8988T (cell line): ENCODE data around the gene ACE.

Experiments used
- DNase-seq: peaks from one replicate; pipeline ENCODE4 v3.0.0; 2011

Gene ACE

DNA sequence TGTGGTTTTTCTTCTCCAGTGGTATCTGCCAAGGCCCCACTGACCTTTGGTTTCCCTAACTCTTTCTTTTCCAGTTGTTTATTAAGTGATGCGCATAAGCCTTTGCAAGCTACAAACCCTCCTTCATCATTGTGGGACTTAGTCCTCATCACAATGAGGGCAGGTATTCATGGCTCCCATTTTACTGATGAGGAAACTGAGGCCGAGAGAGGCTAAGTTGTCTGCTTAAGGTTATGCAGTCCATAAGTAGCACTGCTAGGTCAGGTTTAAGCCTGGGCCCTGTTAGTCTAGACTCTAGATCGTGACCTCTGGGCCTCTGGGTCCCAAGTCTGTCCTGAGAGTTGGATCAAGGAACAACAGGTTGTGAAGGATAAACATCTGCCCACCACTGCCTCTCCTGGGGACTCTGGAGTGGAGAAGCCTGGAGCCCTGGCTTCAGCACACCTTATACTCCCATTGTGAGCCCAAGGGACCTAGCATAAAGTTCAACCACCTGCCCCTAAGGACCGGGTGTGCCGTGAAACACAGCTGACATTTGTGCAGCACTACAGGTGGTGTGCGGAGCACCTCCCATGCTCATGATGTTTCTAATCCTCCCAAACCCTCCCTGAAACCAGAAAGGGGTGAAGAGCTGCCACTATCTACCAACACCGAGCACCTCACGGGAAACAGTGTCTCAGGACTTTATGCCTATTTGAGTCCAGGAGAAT, 41.1 kb downstream of the ACE start:
- no peak for DNase-seq

GRCh38 chr17:63519116-63519881, 42.4 kb downstream of the ACE start:
- no peak for DNase-seq

DNA sequence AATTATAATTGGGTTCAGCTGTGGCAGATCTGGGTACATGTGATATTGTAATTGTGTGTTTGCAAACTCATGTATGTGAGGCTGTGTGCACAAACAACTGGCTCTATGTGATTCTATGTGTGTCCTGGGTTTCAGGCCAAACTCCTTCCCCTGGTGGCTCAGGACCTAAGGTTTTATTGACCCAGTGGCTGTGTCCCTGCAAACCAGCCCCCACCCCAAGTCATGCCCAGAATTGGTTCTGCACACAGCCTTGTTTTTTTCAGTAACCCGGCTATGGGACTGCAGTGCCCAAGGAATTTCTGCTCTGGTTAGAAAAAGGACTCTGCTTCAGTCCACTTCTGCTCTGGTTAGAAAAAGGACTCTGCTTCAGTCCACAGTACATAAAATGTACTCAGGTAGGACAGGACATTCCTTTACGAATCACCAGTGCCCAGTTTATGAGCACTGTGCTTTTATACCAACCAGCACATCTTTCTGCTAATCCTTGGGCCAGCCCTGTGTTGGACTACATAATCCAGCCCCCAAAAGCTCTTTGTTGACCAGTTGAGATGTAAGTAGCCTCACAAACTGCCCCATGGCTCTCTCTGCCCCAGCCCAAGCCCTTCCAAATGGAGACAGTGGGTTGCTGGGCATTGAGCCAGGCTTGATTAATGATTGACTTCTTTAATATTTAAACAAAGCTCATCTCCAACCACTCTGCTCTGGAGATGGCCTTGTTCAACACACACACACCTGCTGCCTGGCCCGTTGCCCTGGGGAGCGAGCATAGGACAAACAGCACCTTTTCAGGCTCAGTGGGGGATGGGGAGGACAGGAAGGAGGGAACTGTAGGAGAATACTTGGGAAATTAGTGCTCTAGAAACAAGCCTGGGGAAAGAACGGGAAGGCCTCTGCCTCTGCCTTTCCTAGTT, 43.4 kb downstream of the ACE start:
- DNase-seq = no peak

DNA sequence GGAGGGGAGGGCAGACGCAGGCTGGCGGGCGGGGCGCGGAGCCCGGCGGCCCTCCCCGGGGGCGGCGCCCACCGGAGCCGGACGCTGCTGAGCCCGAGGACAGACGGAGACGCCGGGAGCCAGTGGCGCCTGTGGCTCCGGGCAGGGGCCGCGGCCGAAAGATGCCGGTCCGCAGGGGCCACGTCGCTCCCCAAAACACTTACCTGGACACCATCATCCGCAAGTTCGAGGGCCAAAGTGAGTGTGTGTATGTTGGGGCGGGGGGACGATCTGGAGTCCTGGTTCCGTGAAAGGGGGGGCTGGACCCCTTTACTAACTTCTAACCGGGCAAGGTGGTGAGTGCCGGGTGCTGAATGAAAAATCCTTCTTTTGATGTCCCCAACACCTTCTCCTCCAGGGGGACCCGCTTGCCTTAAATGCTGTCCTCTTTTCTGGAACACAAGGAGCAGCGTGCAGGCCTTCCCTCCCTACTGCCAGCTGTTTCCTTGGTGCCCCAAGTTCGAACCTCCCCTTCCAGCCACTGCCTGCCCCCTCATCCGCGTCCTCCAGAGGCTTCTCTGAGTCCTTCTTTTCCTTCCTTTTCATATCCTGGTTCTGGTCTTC, 46.5 kb downstream of the ACE start, which contains the start of gene KCNH6:
KCNH6 (plus strand) TSS at position 106 of the 603 bp plus-strand sequence; CDS start at position 162, 56 bp downstream.
- no peak for DNase-seq

DNA sequence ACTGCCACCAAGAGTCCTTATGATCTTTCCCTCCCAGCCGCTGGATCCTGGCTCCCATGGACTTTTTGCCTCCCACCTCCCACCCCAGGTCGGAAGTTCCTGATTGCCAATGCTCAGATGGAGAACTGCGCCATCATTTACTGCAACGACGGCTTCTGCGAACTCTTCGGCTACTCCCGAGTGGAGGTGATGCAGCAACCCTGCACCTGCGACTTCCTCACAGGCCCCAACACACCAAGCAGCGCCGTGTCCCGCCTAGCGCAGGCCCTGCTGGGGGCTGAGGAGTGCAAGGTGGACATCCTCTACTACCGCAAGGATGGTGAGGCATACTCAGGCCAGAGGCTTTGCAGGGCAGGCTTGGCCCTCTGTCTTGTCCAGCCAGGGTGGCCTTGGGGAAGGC, 47.2 kb downstream of the ACE start:
- DNase-seq = no peak

DNA sequence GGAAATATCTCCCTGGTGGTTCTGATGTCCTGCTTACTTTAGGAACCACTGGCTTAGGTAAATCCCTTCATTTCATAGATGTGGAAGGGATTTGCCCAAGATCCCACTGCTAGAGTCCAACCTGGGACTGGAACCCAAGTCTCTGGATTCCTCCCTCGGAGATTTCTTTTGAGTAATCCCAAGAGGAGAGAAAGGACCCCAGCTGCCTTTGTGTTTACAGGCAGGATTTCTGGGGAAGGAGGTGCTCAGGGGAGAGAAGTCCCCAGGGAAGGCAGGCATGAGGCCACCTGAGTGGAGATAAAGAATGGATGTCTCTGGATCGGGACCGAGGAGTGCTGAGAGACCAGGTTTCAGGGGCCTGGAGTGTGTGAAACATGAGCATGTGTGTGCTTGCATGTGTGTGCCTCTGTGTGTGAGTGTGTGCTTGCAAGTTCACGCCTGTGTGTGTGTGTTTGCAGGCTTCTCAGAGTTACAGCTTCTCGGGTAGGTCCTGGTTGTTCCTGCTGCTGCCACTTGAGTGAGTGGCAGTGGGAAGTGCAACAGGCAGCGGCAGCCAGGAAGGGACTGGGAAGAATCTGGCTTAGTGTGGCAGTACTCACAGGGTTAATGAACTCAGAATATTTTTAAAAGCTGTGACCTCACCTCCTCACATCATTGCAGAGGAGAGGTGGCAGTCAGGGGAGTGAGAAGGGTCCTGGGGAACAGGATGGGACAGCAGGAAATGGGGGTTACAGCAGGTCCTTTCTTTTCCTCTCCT, 48.5 kb downstream of the ACE start:
- no peak for DNase-seq

- no peak for DNase-seq
Measured at GRCh38 chr17:63526861-63527260, 50.0 kb downstream of the ACE start.

GRCh38 chr17:63528183-63528582, 51.3 kb downstream of the ACE start:
- DNase-seq = no peak

DNA sequence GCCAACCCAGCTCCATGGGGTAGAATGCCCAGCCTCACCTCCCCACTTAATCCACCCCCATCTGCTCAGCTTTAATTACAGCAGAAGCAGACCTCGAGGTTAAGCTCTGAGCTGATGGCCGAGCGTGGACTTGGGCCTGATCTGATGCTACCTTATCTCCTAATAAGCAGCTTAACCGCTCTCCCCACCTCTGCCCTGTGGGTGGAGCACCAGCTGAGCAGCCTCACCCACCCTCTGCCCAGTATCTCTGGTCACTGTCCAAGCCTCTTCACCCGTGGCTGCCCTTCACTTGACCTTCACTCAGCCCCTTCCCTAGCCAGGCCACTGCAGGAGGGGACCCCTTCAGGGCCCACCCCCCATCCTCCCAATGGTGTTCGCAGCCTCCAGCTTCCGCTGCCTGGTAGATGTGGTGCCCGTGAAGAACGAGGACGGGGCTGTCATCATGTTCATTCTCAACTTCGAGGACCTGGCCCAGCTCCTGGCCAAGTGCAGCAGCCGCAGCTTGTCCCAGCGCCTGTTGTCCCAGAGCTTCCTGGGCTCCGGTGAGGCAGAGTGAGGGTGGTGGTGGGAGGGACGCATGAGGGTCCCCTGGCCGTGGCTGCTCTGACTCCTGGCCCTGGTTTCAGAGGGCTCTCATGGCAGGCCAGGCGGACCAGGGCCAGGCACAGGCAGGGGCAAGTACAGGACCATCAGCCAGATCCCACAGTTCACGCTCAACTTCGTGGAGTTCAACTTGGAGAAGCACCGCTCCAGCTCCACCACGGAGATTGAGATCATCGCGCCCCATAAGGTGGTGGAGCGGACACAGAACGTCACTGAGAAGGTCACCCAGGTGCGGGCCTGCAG, 53.1 kb downstream of the ACE start:
- no peak for DNase-seq

DNA sequence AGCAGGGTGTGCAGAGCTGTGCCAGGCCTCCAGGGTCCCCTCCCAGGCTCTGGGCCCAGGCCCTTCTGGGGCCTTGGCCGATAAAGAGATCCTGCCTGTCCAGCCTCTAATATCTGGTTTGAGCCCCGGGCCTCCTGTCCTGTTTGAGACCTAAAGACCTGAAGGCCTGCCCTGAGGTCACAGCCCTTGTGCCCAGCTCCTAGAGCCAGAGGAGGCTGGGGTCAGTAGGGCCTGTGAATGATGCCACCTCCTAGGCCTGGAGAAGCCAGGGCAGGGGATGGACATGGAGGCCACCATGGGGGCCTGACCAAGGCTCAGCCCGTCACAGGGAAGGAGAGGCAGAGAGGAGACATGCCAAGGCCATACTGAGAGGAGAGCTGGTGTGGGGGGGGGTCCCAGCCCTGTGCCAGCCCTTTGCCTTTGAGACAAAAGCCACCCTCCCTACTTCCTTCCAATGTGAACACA, 53.7 kb downstream of the ACE start:
- DNase-seq = no peak

DNA sequence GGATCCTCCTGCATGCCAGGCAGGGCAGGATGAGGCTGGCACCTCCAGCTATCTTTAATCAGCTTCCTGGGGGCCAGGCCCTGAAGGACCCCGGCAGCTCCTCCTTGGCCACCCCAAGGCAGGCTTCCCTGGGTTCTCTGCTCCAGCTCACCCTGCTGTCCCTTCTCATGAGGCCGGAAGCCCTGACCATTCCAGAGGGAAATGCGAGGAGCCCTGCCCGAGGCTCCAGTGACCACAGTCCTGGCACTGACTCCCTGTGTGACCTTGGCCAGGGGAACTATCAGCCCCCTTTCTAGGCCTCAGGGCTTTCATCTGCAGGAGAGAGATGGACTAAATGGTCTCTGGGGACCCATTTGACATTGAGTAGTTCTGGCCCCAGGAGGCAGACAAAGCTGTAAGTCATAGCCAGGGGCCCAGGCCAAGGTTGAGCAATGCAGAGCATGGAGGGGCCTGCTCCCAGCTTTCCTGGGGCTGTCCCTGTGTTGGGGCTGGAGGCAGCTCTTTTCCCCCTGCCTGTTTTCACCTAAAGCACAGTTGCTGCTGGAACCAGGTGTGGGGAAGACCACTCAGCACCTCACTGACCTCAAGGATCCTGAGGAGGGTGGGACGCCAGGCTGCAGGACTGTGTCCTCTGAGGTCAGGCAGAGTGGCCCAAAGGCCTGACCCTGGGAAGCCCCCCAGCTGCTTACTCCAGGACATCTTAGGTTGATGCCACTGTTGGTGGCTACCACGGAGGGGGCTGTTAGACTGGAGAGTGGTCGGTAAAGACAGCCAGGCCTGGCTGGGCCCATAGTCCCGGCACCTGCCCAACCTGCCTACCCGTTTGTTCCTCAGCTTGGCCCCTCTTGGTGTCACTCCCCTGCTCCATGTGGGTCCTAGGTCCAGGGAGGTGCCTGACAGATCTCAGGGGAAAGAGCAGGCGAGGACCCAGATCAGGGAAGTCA, 54.4 kb downstream of the ACE start:
- DNase-seq = no peak

DNA sequence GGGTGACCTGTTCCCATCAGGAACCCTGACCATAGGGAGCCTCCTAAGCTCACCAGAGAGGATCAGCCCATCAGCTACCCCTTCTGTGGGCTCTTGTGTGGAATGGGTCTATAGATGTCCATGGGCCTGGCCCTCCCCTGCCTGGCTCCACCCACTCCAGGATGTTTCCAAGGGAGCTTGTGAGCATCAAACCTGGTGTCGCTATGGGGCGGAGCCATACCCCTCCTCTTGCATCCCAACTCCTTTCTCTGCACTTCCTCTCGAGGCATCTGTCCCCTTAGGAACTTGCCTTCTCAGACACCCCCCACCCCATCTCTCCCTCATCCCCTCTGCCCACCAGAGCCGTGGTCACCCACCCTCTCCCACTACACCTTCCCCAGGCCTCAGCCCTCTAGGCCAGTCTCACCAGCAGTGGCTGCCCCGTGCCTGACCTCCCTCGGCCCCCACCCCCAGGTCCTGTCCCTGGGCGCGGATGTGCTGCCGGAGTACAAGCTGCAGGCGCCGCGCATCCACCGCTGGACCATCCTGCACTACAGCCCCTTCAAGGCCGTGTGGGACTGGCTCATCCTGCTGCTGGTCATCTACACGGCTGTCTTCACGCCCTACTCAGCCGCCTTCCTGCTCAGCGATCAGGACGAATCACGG, 56.7 kb downstream of the ACE start:
- no peak for DNase-seq

DNA sequence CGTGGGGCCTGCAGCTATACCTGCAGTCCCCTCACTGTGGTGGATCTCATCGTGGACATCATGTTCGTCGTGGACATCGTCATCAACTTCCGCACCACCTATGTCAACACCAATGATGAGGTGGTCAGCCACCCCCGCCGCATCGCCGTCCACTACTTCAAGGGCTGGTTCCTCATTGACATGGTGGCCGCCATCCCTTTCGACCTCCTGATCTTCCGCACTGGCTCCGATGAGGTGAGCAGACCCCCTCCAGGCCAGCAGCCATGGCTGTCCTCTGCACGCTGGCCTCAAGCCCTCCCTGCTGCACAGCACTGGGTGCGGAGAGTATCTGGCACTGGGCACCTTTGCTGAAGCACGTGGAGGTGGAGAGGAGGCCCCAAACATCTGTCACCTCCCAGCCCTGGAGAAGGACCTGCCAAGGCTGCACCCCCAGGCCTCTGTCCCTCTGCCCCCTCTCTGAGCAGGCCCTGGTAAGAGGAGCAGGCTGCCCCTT, 57.3 kb downstream of the ACE start:
- no peak for DNase-seq

- DNase-seq = no peak
Measured at GRCh38 chr17:63534816-63535455, 58.1 kb downstream of the ACE start.

- DNase-seq = no peak
Measured at GRCh38 chr17:63535640-63536039, 58.8 kb downstream of the ACE start.

GRCh38 chr17:63537001-63537400, 60.1 kb downstream of the ACE start:
- DNase-seq = no peak

DNA sequence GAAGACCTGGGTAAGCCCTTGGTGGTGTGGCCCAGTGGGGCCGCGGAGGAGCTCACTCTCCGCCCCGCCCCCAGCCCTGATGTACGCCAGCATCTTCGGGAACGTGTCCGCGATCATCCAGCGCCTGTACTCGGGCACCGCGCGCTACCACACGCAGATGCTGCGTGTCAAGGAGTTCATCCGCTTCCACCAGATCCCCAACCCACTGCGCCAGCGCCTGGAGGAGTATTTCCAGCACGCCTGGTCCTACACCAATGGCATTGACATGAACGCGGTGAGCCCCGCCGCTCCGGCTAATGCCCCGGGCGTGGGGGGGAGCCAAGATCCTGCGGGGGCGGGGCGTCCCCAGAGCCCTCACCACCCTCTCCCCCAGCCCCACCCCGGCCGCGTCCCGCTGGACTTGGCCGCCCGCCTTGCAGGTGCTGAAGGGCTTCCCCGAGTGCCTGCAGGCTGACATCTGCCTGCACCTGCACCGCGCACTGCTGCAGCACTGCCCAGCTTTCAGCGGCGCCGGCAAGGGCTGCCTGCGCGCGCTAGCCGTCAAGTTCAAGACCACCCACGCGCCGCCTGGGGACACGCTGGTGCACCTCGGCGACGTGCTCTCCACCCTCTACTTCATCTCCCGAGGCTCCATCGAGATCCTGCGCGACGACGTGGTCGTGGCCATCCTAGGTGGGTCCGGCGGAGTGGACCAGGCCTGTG, 61.3 kb downstream of the ACE start:
- no peak for DNase-seq
